ENCODE data around the gene TSPAN31. TPM values are rescaled to one million over a fixed set of nuclear protein-coding genes. Genes with fewer than 3 reads are reported as not detected.

The TSPAN31 gene
- total and polyA plus RNA-seq, 2 of the 8 experiments (the other 6 are each of a cell fraction or from before 2014, with no cell fraction given) = 15.8 to 31.4 TPM

DNA sequence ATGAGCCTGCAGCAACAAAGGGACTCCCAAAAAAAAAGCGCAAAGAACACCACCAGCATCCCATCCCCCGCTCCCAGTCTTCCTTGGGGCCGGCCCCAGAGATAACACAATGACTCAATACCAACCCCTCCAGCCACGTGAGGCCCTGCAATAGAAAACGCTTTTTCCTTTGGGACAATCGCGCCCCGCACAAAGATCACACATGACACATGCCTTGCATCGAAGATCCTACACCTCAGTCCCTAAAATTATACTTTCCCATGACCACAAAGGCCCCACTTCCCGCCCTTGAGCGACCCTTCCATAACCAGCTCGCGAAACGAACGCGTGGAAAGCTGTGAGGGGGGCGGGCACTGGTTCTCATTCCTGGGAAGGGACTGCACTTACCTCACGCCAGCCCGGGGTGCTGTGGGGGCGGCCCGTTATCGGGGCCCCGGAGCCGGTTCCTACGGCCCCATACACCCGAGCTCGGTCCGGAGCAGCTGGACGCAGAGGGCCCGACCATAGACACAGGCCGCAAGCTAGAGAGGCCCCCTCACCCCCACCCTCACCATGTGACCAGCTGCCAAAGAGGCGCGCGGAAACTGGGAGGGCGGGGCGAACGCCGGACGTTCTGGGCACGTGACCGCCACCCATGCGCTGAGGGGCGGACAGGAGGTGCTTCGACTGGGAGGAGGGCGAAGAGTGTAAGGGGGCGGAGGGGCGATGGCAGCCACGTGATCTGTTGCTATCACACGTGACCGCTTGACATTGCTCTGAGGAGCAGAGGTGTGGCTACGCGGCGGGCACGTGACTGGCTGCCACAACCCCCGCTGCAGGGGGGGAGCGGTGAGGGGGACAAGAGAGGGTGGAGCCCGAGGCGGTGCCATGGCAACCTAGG, 7.2 kb downstream of the TSPAN31 start, which contains the start of gene CDK4 (continued):
- TF ChIP-seq EGR1 (IDR thresholded peaks at IDR 0.05; ENCODE audit: borderline replicate concordance, low read depth, low read length) (peak; percentile 64; the same call in 1 of the 2 replicates), HDAC6 (IDR thresholded peaks at IDR 0.05; ENCODE audit: low read depth, low read length) (no peak), TCF12 (IDR thresholded peaks at IDR 0.05; ENCODE audit: low read depth, low read length) (no peak), HDAC2 (IDR thresholded peaks at IDR 0.05; ENCODE audit: borderline replicate concordance in 1 of 2, low read depth in 2 of 2, low read length in 2 of 2) (peak in 1 of 2 experiments; percentile 70; a peak in 1 of 4 replicates), JUN (IDR thresholded peaks at IDR 0.05; ENCODE audit: low read depth, low read length) (no peak), CREB1 (IDR thresholded peaks at IDR 0.05) (peak; percentile 80), RFX5 (IDR thresholded peaks at IDR 0.05; ENCODE audit: borderline replicate concordance, low read depth, low read length) (peak; percentile 54; the same call in 1 of the 2 replicates)
- TF ChIP-seq, protein P1, sequence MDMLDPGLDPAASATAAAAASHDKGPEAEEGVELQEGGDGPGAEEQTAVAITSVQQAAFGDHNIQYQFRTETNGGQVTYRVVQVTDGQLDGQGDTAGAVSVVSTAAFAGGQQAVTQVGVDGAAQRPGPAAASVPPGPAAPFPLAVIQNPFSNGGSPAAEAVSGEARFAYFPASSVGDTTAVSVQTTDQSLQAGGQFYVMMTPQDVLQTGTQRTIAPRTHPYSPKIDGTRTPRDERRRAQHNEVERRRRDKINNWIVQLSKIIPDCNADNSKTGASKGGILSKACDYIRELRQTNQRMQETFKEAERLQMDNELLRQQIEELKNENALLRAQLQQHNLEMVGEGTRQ (IDR thresholded peaks at IDR 0.05; ENCODE audit: low read length) = peak; percentile 100
- TF ChIP-seq, protein P2, sequence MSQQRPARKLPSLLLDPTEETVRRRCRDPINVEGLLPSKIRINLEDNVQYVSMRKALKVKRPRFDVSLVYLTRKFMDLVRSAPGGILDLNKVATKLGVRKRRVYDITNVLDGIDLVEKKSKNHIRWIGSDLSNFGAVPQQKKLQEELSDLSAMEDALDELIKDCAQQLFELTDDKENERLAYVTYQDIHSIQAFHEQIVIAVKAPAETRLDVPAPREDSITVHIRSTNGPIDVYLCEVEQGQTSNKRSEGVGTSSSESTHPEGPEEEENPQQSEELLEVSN (IDR thresholded peaks at IDR 0.05) = peak; percentile 94

Measured in H1 (cell line).